ENCODE measurements around the gene LTC4S.

LTC4S gene

DNA sequence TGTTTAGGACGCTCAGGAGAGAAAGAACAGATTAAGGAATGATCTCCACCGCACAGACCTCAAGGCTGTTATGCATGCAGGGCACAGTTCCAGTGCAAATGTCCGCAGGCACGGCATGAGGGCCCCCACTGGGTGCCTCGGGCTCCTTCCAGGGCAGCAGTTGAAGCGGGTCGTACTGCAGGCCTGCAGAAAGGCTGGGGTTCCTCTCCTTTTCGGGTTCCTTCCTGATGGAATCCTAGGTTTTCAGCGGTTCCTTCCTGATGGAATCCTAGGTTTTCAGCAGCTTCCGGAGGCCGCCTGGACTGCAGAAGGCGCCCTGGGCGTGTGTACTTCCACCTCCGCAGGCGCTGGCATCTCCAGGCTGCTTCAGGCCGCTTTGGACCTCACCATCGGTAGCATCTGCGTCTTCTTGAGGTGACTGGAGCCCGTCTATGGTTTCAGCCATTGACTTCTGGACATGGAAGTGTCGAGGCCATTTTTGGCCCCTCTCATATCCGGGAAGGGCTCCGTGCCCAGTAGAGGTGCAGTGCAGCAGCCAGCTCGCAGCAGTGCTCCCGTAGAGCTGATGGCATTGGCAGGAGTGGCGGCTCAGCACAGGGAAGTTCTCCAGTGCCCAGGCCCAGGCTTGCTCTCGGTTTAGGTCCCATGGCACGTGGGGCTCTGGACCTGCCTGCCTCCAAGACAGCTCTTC is 18.5 kb downstream of the LTC4S start:
- DNase-seq (ENCODE audit: low read depth) = no peak

DNA sequence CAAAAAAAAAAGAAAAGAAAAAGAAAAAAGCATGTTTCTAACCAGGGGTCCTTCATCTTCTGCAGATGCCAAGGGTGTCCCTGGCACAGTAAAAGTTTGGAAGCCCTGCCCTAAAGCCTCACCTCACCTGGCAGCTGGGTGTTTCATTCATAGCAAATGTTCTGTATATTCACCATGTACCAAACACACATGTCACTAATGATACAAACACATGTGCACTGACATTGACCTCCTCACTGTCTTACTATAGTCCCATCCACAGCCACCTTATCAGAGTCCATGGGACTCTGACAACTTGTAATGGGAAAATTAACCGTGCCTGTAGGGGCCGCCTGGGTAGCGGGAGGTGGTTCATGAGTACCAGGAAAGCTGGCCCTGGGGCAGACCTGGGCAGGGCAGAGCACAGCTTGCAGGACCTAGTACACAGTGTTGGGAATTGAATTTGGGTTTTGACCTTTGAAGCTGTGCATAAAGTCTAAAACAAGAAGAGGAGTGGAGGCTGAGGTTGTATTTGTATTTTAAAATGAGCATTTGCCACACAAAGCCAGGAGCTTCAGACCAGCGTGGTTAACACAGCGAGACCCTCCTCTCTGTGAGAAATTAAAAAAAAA is 19.3 kb downstream of the LTC4S start:
- DNase-seq (ENCODE audit: low read depth) = no peak

GRCh38 chr5:179814090-179814489 is 20.3 kb downstream of the LTC4S start:
- DNase-seq (ENCODE audit: low read depth) = no peak

- DNase-seq (ENCODE audit: low read depth) = no peak
These were observed 21.9 kb downstream of the LTC4S start for GRCh38 chr5:179815491-179816249.

GRCh38 chr5:179816401-179816795 is 22.6 kb downstream of the LTC4S start:
- DNase-seq (ENCODE audit: low read depth) = no peak

DNA sequence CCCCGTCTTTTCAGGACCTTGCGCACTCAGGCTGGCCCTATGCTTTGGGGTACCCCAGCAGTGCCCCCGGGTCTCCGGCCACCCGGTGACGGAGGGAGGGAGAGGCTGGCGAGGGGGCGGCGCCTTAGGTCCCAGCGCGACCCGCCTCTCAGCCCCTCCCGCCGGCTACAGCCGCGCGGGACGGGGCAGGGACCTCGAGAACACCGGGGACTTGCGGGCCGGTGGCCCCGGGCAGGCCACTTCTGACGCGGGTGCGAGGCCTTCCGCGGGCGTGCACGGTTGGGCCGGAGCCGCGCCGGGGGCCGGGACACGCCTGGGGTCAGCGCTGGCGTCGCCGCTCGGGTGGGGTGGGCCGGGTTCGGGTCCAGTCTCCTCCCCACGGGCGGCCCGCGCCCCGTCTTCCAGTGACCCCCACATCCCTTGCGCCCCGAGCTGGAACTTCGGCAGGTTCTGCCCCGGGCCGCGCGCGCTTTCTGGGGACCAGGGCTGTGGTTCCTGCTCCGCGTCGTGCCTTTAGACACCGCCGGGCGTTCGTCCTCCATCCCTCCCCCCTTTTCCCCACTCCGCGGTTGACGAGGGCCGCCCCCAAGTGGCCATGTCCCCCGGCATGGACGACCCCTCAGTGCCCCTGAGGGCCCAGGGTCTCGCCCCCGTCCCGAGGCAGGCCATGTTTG is 23.1 kb downstream of the LTC4S start:
- DNase-seq (ENCODE audit: low read depth) = no peak

DNA sequence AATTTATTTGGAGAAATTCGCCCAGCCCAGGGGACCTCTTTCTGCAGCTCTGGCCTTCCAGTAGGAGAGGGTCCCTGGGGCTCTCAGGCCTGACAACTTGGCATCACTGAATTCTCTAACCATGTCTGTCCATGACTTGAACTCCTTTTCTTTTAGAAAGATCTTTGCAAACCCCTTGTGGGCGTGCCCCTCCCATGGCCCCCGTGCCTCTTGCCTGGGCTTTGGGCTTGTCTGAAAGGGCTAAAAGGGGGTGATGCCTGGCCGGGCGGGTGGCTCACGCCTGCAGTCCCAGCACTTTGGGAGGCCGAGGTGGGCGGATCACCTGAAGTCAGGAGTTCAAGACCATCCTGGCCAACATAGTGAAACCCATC is 23.7 kb downstream of the LTC4S start:
- DNase-seq (ENCODE audit: low read depth) = no peak

GRCh38 chr5:179817890-179818745 is 24.3 kb downstream of the LTC4S start:
- DNase-seq (ENCODE audit: low read depth) = no peak

DNA sequence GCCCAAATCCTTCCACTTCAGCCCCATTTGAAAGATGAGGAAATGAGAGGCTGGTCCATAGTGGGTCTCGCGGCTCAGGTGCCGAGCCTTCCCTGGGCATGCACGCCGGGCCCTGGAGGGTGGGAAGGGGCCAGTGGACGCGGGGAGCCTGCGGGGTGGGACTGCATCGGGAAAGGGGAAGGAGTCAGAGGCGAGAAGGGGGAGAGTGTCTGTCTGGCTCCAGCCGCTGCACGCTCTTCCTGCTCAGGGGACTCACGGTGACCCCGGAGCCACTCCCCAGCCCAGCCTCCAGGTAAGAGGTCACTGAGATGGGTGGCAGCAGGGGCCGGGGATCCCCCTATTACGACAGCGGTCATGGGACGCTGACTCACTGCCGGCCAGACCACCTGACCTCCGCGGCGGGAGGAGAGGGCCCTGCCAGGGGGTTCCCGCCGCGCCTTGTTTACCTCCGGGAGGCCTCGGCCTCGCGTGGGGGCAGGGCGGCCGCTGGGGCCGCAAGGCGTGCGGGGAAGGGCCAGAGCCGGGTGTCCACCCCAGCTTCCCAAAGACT is 25.0 kb downstream of the LTC4S start:
- DNase-seq (ENCODE audit: low read depth) = peak; percentile 82

- no peak for DNase-seq (ENCODE audit: low read depth)
These were observed 25.7 kb downstream of the LTC4S start for GRCh38 chr5:179819296-179820126.

DNA sequence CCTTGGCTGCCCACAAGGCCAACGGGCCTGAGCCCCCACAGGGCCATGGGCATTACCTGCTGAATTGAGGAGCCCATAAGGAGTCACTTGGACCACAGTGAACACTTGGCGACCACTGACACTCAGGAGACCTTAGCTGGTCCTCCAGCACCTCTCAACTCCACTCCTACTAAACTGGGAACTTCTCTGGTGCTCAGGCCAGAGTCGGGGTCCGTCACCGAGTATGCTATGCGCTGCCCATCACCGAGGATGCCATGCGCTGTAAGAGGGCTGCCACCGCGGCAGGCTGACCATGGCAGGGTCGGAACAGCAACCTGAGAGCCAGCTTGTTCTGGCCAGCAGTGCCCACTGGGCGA is 26.3 kb downstream of the LTC4S start:
- DNase-seq (ENCODE audit: low read depth) = no peak

DNA sequence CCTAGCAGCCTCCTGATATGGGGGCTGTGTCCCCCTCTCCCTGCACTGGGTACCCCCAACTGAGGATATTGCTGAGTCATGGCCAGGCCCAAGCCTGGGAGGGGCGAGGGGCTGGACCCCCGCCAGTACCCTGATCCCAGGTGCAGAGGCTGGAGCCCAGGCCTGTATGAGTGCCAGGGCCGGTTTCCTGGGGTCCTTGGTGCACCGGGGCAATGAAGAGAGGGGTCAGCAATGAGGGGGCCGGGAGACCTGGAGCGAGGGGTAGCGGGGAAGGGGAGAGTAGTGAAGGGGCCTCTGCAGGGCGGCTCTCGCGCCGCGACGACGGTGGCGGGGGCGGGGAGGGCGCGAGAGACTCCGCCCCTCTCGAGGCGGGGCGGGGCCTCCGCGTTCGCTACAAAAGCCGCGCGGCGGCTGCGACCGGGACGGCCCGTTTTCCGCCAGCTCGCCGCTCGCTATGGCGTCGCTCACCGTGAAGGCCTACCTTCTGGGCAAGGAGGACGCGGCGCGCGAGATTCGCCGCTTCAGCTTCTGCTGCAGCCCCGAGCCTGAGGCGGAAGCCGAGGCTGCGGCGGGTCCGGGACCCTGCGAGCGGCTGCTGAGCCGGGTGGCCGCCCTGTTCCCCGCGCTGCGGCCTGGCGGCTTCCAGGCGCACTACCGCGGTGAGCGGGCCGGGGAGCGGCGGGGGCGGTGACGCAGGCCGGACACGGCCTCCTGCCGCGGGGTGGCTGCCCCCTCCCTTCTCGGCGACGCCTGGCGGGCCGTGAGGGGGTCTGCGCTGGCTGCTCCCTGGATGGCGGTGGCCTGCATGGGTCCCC is 26.9 kb downstream of the LTC4S start, which contains the start of gene SQSTM1:
SQSTM1 (plus strand) TSS at position 423 of the 815 bp plus-strand sequence; CDS start at position 455, 32 bp downstream.
- DNase-seq (ENCODE audit: low read depth) = peak; percentile 85

DNA sequence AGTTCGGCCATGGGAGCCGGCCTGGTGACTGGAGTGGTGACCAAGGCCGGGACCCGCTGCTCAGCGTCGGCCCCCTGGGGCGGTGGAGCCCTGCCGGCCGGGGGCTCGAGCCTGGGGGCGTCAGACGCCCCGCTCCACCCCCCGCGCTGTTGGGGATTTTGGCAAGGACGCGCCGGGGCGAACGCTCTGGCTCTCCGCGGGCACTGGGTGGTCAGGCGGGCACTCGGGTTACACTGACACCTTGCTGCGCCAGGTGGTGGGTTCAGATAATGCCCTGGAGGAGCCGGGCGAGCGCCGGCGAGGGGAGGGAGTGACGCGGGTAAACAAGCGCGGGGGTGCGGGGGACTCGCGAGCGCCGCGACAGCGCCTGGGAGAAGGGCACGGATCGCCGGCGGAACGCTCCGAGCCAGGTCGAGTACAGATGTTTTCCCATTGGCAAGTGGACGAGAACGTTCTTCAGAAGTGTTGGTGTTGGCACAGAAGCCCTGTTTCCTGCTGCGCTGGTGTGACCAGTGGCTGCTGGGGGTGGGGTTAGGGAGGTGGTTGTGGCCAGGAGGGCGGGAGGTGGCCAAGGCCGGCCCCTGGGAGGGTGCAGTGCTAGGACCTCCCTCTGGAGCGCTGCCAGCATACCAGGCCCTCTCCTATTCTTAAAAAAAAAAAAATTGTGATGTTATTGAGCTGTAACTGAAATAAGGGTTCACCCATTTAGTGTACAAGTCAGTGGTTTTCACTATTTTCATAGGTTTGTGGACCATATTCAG is 27.7 kb downstream of the LTC4S start:
- peak; percentile 81 for DNase-seq (ENCODE audit: low read depth)

DNA sequence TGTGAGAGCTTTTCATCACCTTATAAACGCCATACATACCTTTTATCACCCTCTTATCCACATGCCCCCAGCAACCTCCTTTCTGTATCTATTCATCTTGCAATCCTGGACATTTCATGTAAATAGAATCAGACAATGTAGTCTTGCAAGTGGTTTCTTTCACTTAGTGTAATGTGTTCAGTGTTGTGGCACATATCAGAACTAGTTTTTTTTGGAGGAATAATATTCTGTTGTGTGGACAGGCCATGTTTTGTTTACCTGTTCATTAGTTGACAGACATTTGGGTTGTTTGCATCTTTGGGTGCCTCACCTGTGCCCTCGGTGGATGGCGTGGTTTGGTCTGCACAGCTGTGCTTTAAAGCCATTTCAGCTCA is 28.3 kb downstream of the LTC4S start:
- DNase-seq (ENCODE audit: low read depth) = no peak

- no peak for DNase-seq (ENCODE audit: low read depth)
These were observed 28.7 kb downstream of the LTC4S start for GRCh38 chr5:179822444-179822990.

DNA sequence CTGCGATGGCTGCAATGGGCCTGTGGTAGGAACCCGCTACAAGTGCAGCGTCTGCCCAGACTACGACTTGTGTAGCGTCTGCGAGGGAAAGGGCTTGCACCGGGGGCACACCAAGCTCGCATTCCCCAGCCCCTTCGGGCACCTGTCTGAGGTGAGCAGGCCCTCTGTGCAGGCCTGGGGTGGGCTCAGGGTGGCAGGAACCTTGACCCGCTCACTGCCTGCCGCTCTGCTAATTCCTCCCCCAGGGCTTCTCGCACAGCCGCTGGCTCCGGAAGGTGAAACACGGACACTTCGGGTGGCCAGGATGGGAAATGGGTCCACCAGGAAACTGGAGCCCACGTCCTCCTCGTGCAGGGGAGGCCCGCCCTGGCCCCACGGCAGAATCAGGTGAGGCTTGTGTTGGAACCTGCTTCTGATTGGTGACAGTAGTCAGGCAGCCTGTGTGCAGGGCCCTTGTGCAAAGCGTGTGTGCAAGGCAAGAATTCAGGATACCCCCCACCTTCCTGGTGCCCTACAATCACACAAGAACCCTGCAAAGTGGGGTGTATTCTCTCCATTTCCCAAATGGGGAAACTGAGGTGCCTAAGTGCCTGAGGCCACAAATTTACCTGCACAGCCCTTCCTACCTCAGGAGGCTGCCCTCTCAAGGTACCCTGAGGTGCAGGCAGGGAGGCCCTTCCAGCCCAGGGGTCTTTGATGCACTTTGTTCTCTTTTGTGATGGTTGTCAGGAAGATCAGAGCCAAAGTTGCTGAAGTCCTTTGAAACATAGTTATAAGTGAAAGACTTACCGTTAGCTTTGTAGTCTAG is 30.4 kb downstream of the LTC4S start:
- DNase-seq (ENCODE audit: low read depth) = no peak

DNA sequence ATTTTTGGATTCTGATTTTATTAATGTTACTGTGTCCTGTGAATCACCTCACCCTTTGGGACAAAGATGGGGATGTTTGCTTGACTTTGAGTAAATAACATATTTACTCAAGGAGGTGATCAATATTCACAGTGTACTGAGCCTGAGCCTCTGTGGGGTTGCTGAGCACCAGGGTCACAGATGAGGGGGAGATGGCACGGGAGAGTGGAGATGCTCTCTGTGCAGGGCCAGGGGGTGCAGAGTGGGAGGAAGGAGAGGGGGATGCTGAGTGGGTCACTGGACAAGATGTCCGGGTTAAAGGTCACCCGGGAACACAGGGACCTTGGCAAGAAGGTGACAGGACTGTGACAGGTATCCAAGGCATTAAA is 30.9 kb downstream of the LTC4S start:
- DNase-seq (ENCODE audit: low read depth) = no peak

GRCh38 chr5:179825655-179826182 is 31.9 kb downstream of the LTC4S start:
- no peak for DNase-seq (ENCODE audit: low read depth)

Data from activated T-cell treated with anti-CD3 and anti-CD28 coated beads for 48 hours (primary cell).